ENCODE results near the gene DUSP22. TPM values are rescaled to one million over a fixed set of nuclear protein-coding genes. Genes with fewer than 3 reads are reported as not detected.

Gene DUSP22
- total RNA-seq, 4 donors from 2014 or later = 34.7 to 75.9 (median 48.5) TPM

DNA sequence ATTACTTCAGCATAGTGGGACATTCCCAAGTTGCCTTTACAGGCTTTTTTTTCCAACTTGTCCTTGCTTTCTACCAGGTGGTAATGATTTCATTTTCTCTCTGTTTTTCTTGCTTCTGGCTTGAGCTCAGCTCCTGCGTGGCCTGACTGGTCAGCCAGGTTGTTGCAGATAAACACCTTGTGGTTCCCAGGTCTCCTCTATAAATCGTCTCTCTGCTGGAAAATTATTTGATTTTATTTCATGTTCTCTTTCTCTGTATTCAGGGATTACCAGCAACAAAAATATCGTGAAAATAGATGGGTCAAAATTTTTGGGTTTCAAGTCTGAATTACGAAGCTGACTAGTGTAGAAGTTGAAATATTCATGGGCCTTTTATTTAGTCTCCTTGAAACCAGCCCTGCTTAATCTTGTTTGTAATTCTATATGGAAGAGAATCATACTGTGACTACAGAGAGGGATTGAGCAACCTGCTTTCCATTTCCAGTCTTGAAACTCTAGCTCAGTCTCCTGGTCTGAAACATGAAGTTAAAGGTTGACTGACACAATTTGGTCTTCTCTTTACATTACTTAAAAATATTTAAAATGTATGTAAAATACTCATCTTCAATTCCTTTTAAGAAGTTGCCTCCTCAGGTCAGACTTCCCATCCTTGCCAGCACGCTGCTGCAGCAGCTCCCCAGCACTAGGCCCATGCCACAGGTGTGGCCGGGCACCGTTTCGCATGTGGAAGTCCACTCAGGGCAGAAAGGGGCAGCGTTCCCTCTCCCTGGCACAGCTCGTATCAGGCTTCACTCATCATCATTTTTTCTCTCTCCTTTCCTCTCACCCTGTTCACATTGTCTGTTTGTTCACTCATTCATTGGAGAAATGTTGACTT lies 7.1 kb downstream of the DUSP22 start:
- no peak overlapping the region for H3K4me3 ChIP-seq
- no peaks in the 10 kb centered on the region for H3K27me3 ChIP-seq
- TF ChIP-seq, protein P1, sequence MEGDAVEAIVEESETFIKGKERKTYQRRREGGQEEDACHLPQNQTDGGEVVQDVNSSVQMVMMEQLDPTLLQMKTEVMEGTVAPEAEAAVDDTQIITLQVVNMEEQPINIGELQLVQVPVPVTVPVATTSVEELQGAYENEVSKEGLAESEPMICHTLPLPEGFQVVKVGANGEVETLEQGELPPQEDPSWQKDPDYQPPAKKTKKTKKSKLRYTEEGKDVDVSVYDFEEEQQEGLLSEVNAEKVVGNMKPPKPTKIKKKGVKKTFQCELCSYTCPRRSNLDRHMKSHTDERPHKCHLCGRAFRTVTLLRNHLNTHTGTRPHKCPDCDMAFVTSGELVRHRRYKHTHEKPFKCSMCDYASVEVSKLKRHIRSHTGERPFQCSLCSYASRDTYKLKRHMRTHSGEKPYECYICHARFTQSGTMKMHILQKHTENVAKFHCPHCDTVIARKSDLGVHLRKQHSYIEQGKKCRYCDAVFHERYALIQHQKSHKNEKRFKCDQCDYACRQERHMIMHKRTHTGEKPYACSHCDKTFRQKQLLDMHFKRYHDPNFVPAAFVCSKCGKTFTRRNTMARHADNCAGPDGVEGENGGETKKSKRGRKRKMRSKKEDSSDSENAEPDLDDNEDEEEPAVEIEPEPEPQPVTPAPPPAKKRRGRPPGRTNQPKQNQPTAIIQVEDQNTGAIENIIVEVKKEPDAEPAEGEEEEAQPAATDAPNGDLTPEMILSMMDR (IDR thresholded peaks at IDR 0.05) = no peak
- TF ChIP-seq POLR2A (IDR thresholded peaks at IDR 0.05) = no peak
- no peaks in the 10 kb centered on the region for H3K36me3 ChIP-seq
- peak overlapping the region in 1 of 4 donors; percentile 92 for H3K27ac ChIP-seq
- peaks cover 0 to 23% (median 14%) of the 10 kb centered on the region in 4 donors for H3K4me1 ChIP-seq
- no peaks in the 10 kb centered on the region for H3K9me3 ChIP-seq
- DNase-seq = no peak

- Histone ChIP-seq H3K4me3 (no peak overlapping the region), H3K9me3 (no peaks in the 10 kb centered on the region), H3K27ac (no peak overlapping the region), H3K27me3 (no peaks in the 10 kb centered on the region), H3K36me3 (no peaks in the 10 kb centered on the region), H3K4me1 (peaks cover 0 to 18% (median 14%) of the 10 kb centered on the region in 4 donors)
- no peak for TF ChIP-seq POLR2A (IDR thresholded peaks at IDR 0.05)
- TF ChIP-seq, protein P1 (IDR thresholded peaks at IDR 0.05) = no peak
- peak in 1 of 3 donors; percentile 18 for DNase-seq
Observed at GRCh38 chr6:300026-300425, 7.7 kb downstream of the DUSP22 start.

DNA sequence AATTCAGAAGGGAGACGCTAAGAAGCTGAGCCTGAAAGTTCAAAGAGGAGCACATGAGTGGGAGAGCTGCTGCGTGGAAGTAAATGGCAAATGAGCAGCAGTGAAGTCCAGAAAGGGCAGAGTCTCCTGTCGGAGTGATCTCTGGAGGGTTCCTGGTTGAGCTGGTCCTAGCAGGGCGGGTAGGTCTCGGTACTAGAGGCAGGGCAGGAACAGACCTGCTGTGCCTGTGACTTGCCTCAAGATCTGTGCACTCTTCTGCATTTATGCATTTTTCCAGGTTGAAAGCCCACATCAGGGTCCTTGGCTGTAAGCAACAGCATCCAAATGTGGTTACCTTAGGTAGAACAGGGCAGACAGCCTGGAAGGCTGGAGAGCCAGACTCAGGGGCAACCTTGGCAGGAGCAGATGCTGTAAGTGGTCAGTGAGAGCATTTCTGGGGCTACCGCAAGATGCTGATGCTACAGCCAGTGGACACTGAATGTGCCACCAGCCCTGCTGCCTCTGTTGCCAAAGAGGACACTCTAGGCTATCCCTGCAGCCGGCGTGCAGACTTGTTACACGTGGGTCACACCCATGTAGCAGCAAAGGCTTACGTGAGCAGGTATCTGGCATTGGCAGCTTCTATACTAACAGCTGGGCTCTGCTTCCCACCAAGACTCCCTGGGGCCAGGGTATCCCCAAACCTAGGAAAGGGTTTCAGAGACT lies 8.4 kb downstream of the DUSP22 start:
- no peak overlapping the region for H3K4me3 ChIP-seq
- H3K4me1 ChIP-seq = peaks cover 0 to 18% (median 13%) of the 10 kb centered on the region in 4 donors
- no peaks in the 10 kb centered on the region for H3K36me3 ChIP-seq
- no peaks in the 10 kb centered on the region for H3K27me3 ChIP-seq
- no peak overlapping the region for H3K27ac ChIP-seq
- no peaks in the 10 kb centered on the region for H3K9me3 ChIP-seq
- peak in 1 of 3 donors; percentile 44 for DNase-seq
- no peak for TF ChIP-seq POLR2A (IDR thresholded peaks at IDR 0.05)
- TF ChIP-seq, protein P1 (IDR thresholded peaks at IDR 0.05) = no peak

DNA sequence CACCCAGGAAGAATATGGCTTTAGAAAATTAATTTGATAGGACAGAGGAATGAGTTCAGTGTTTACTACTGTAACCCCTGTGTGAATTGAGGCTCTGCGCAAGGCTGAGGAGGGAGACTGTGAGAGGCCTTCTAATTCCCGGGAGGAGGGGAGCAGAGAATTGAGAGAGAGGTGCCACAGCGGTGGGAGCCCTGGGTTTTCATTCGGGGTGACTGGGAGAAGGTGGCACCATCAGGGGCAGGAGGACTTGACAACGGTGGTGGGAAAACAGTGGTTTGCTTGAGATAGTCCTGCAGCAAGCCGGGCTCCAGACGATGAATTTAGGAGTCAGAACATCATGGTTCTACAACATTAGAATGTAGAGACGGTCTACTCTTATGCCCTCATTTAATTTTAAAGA lies 9.2 kb downstream of the DUSP22 start:
- no peak for TF ChIP-seq POLR2A (IDR thresholded peaks at IDR 0.05)
- TF ChIP-seq, protein P1 (IDR thresholded peaks at IDR 0.05) = no peak

GRCh38 chr6:301929-302705 lies 9.8 kb downstream of the DUSP22 start:
- Histone ChIP-seq H3K27me3 (no peaks in the 10 kb centered on the region), H3K36me3 (no peaks in the 10 kb centered on the region), H3K9me3 (no peaks in the 10 kb centered on the region), H3K4me3 (no peak overlapping the region), H3K27ac (no peak overlapping the region), H3K4me1 (peaks cover 0 to 13% (median 10%) of the 10 kb centered on the region in 4 donors)
- TF ChIP-seq POLR2A (IDR thresholded peaks at IDR 0.05) = no peak
- TF ChIP-seq, protein P1 (IDR thresholded peaks at IDR 0.05) = no peak
- DNase-seq = peak in 1 of 3 donors; percentile 45

More for the DNA sequence above, 9.2 kb downstream of the DUSP22 start:
- H3K27ac ChIP-seq = no peak overlapping the region
- H3K36me3 ChIP-seq = no peaks in the 10 kb centered on the region
- H3K4me3 ChIP-seq = no peak overlapping the region
- peaks cover 0 to 17% (median 11%) of the 10 kb centered on the region in 4 donors for H3K4me1 ChIP-seq
- no peaks in the 10 kb centered on the region for H3K27me3 ChIP-seq
- H3K9me3 ChIP-seq = no peaks in the 10 kb centered on the region
- peak in 1 of 3 donors; percentile 45 for DNase-seq

Data from Peyer's patch (tissue), 4 donors.